Keratinocyte (primary cell): ENCODE data around the gene ZCRB1.

Experiments
- EZH2 ChIP-seq: IDR thresholded peaks from one replicate; pipeline ENCODE4 v1.6.1; 2012; ENCODE audit warnings: inconsistent platforms, mild to moderate bottlenecking, low read length, moderate library complexity
- TF ChIP-seq, protein P1 (sequence below), 3 experiments: IDR thresholded peaks in 1 of 3; conservative IDR thresholded peaks in 1 of 3; optimal IDR thresholded peaks in 1 of 3; 2 replicates in 2 of 3; 3 replicates in 1 of 3; pipeline versions ENCODE3 to v1.5.1; 2011; ENCODE audit warnings: low read length in 3 of 3, mild to moderate bottlenecking in 3 of 3, moderate library complexity in 2 of 3, control low read depth in 1 of 3, inconsistent platforms in 1 of 3; ENCODE audit not compliant: insufficient read depth in 2 of 3; ENCODE audit errors: extremely low read depth in 1 of 3

DNA sequence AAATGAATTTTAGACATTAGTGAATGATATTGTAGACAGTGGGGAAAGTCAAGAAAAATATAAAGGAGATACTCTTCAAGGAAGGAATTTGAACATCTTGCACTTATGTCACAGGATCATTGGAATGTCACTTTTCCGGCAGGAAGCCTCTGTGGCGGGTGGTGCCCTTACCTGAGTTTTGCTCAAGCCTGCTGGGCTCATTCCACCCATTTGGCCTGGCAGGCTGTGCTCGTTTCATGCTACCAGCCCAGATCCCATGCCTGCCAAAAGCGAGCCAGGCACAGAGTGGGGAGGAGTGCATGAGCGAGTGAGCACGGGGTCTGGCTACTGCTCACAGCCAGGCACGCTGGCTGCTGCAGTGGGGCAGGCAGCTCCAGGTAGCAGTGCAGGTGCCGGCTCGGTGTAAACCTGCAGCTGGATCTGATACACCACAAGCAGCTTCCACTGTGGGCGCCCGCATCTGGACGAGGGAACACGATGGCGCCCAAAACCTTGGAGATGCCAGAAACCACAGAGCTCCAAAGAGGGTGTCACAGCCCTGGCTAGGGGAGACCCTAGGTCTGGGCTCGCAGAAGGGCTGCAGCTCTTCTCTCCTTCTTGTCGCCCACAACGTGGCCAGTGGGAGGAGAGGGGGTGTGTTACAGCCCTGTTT lies 59.2 kb downstream of the ZCRB1 start:
- TF ChIP-seq, protein P1, sequence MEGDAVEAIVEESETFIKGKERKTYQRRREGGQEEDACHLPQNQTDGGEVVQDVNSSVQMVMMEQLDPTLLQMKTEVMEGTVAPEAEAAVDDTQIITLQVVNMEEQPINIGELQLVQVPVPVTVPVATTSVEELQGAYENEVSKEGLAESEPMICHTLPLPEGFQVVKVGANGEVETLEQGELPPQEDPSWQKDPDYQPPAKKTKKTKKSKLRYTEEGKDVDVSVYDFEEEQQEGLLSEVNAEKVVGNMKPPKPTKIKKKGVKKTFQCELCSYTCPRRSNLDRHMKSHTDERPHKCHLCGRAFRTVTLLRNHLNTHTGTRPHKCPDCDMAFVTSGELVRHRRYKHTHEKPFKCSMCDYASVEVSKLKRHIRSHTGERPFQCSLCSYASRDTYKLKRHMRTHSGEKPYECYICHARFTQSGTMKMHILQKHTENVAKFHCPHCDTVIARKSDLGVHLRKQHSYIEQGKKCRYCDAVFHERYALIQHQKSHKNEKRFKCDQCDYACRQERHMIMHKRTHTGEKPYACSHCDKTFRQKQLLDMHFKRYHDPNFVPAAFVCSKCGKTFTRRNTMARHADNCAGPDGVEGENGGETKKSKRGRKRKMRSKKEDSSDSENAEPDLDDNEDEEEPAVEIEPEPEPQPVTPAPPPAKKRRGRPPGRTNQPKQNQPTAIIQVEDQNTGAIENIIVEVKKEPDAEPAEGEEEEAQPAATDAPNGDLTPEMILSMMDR (optimal IDR thresholded peaks at IDR 0.05 in 1 of 3, IDR thresholded peaks at IDR 0.05 in 1 of 3, conservative IDR thresholded peaks at IDR 0.05 in 1 of 3; ENCODE audit: extremely low read depth in 1 of 3, insufficient read depth in 2 of 3, low read length in 3 of 3), result no peak
- no peak for TF ChIP-seq EZH2
